Measurements from ENCODE around the gene ST8SIA1.

Gene ST8SIA1

DNA sequence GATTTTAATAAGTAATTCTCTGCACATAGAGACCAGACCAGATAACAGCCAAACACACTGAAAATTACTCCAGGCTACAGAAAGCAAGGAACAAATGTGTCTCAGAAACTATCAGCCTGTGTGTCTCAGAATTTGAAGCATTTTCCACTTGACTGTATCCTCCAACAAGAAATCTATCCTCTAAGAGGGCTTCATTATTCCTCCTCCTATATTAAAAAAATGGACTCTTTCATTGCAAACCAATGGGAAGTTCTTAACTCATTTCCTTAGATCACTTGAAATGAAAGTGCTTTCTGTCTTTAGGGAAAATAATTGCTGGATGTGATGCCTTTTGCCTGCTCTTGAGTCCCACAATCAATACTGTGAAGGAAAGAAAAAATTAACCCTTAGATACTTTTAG lies 2.3 kb downstream of the ST8SIA1 start:
- Histone ChIP-seq H3K4me1 (ENCODE audit: control extremely low read depth in 1 of 4, control insufficient read depth in 4 of 4, insufficient read depth in 4 of 4, low read length in 3 of 4) (peaks cover 4 to 38% (median 20%) of the 10 kb centered on the region in 4 experiments), H3K9me3 (ENCODE audit: control extremely low read depth in 1 of 5, control insufficient read depth in 4 of 5, insufficient read depth in 2 of 5, low read depth in 1 of 5, low read length in 4 of 5) (no peaks in the 10 kb centered on the region), H3K27ac (ENCODE audit: insufficient read depth in 1 of 2, low read depth in 1 of 2, low read length in 2 of 2, poor library complexity in 1 of 2, severe bottlenecking in 2 of 2) (no peak overlapping the region), H3K36me3 (ENCODE audit: control insufficient read depth in 4 of 4, insufficient read depth in 4 of 4, low read length in 3 of 4) (no peaks in the 10 kb centered on the region), H3K4me3 (ENCODE audit: control insufficient read depth in 1 of 7, extremely low read depth in 1 of 7, insufficient read depth in 4 of 7, low read depth in 2 of 7, low read length in 6 of 7) (no peak overlapping the region), H3K27me3 (replicated peaks in 2 of 5; ENCODE audit: control insufficient read depth in 4 of 5, insufficient read depth in 5 of 5, low read length in 4 of 5) (peaks cover 0 to 39% (median 19%) of the 10 kb centered on the region in 5 experiments)
- DNase-seq = no peak
- ChIA-PET CTCF (no interaction called here), POLR2A (no interaction called here)

DNA sequence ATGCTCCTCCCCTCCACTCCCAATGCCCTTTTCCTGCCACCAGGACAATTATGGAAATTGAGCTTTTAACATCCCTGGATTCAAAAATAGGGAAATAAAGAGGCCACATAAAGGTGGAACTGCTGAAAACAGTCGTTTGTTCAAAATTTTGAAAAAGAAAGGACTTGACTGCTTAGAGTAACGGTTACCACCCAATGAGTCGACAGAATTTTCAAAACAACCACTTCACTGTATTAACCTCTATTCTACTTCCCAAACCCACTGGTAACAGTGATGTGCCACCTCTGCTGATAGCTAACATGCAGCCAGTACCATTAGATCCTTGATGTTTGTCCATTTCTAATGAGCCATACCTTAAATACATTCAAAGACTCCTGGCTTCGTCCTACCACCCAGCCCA lies 4.9 kb downstream of the ST8SIA1 start:
- 78% methylated on average over 1 of the region's 4 CpGs for WGBS (ENCODE audit: insufficient coverage)
- Histone ChIP-seq H3K27me3 (replicated peaks in 2 of 5; ENCODE audit: control insufficient read depth in 4 of 5, insufficient read depth in 5 of 5, low read length in 4 of 5) (peaks cover 0 to 27% (median 15%) of the 10 kb centered on the region in 5 experiments), H3K4me3 (ENCODE audit: control insufficient read depth in 1 of 7, extremely low read depth in 1 of 7, insufficient read depth in 4 of 7, low read depth in 2 of 7, low read length in 6 of 7) (no peak overlapping the region), H3K36me3 (ENCODE audit: control insufficient read depth in 4 of 4, insufficient read depth in 4 of 4, low read length in 3 of 4) (no peaks in the 10 kb centered on the region), H3K4me1 (ENCODE audit: control extremely low read depth in 1 of 4, control insufficient read depth in 4 of 4, insufficient read depth in 4 of 4, low read length in 3 of 4) (peaks cover 0 to 25% (median 12%) of the 10 kb centered on the region in 4 experiments), H3K27ac (ENCODE audit: insufficient read depth in 1 of 2, low read depth in 1 of 2, low read length in 2 of 2, poor library complexity in 1 of 2, severe bottlenecking in 2 of 2) (no peak overlapping the region), H3K9me3 (ENCODE audit: control extremely low read depth in 1 of 5, control insufficient read depth in 4 of 5, insufficient read depth in 2 of 5, low read depth in 1 of 5, low read length in 4 of 5) (no peaks in the 10 kb centered on the region)
- ChIA-PET POLR2A (no interaction called here), CTCF (interaction anchor here (1.0 kb wide), 1 partner anchor 278 kb away, joined by 3 read pairs; no protein-coding TSS in a partner anchor)
- peak in 2 of 3 donors; percentile 77 to 82 for DNase-seq

DNA sequence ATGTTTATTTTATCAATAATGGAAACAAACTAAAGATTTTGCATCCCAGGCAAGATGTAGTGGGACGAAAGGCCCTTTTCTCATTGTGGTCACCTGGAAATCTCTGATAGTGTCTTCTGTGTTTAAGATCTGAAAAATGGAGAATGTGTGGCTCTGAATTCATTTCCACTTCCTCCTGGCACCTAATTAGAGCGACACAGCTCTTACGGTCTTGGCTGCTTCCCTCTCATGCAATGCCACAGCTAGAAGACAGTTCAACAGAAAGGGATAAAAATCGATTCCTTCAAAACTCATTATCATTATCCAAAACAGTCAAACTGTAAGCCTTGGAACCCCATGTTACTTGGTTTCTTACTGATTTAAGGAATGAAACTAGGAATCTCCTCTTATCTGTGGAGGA lies 9.3 kb downstream of the ST8SIA1 start:
- Histone ChIP-seq H3K4me1 (ENCODE audit: control extremely low read depth in 1 of 4, control insufficient read depth in 4 of 4, insufficient read depth in 4 of 4, low read length in 3 of 4) (peaks cover 0 to 22% (median 12%) of the 10 kb centered on the region in 4 experiments), H3K27me3 (replicated peaks in 2 of 5; ENCODE audit: control insufficient read depth in 4 of 5, insufficient read depth in 5 of 5, low read length in 4 of 5) (no peaks in the 10 kb centered on the region), H3K27ac (ENCODE audit: insufficient read depth in 1 of 2, low read depth in 1 of 2, low read length in 2 of 2, poor library complexity in 1 of 2, severe bottlenecking in 2 of 2) (no peak overlapping the region), H3K36me3 (ENCODE audit: control insufficient read depth in 4 of 4, insufficient read depth in 4 of 4, low read length in 3 of 4) (no peaks in the 10 kb centered on the region), H3K9me3 (ENCODE audit: control extremely low read depth in 1 of 5, control insufficient read depth in 4 of 5, insufficient read depth in 2 of 5, low read depth in 1 of 5, low read length in 4 of 5) (no peaks in the 10 kb centered on the region), H3K4me3 (ENCODE audit: control insufficient read depth in 1 of 7, extremely low read depth in 1 of 7, insufficient read depth in 4 of 7, low read depth in 2 of 7, low read length in 6 of 7) (no peak overlapping the region)
- DNase-seq = peak in 2 of 3 donors; percentile 33 to 53
- 13% methylated on average over 4 of the region's 4 CpGs for WGBS (ENCODE audit: insufficient coverage)
- ChIA-PET CTCF (interaction anchor here (0.7 kb wide), 1 partner anchor 10 kb away, joined by 3 read pairs; no protein-coding TSS in a partner anchor), POLR2A (no interaction called here)

DNA sequence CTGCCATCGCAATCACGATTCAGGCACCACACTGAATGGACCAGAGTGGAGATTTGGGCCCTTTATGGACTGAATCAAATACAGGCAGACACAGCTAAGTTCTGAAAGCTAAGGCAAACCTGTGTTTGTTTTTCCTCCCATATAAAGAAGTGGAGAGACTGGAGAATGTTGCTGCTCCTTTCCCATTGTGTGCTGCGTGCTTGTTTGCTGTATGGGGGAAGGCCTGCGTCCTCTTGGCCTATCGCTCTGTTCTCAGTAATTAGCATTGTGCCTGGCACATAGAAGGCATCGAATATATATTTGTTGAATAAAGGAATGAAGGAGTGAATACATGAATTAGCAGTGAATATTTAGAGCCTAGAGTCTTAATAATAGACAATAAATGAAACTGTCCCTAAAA lies 12.4 kb downstream of the ST8SIA1 start:
- POLR2A ChIA-PET = no interaction called here
- H3K27ac ChIP-seq (ENCODE audit: insufficient read depth in 1 of 2, low read depth in 1 of 2, low read length in 2 of 2, poor library complexity in 1 of 2, severe bottlenecking in 2 of 2) = no peak overlapping the region
- no peaks in the 10 kb centered on the region for H3K27me3 ChIP-seq (replicated peaks in 2 of 5; ENCODE audit: control insufficient read depth in 4 of 5, insufficient read depth in 5 of 5, low read length in 4 of 5)
- no peaks in the 10 kb centered on the region for H3K9me3 ChIP-seq (ENCODE audit: control extremely low read depth in 1 of 5, control insufficient read depth in 4 of 5, insufficient read depth in 2 of 5, low read depth in 1 of 5, low read length in 4 of 5)
- H3K36me3 ChIP-seq (ENCODE audit: control insufficient read depth in 4 of 4, insufficient read depth in 4 of 4, low read length in 3 of 4) = no peaks in the 10 kb centered on the region
- H3K4me1 ChIP-seq (ENCODE audit: control extremely low read depth in 1 of 4, control insufficient read depth in 4 of 4, insufficient read depth in 4 of 4, low read length in 3 of 4) = peaks cover 0 to 17% (median 11%) of the 10 kb centered on the region in 4 experiments
- WGBS (ENCODE audit: insufficient coverage) = 97% methylated on average over 5 of the region's 6 CpGs
- CTCF ChIA-PET = no interaction called here
- no peak overlapping the region for H3K4me3 ChIP-seq (ENCODE audit: control insufficient read depth in 1 of 7, extremely low read depth in 1 of 7, insufficient read depth in 4 of 7, low read depth in 2 of 7, low read length in 6 of 7)
- no peak for DNase-seq

DNA sequence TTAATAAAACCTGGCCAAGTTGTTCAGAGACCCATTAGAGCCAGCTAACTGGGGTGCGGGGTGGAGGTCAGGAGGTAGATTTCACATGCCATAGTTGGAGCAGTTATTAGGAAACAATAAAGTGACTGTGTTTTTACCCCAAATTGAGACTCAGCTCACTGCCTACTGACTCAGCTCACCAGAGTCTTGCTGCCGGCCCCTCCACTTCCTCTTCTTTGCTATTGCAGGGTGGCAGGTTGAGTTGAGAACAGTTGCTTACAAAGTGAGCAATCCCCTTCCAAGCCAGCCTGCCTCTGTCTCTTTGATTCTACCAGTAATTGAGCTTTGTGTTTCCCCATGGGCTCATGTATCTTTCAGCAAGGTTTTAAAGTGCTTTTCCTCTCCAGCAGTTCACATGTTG lies 12.9 kb downstream of the ST8SIA1 start:
- ChIA-PET CTCF (no interaction called here), POLR2A (no interaction called here)
- H3K9me3 ChIP-seq (ENCODE audit: control extremely low read depth in 1 of 5, control insufficient read depth in 4 of 5, insufficient read depth in 2 of 5, low read depth in 1 of 5, low read length in 4 of 5) = no peaks in the 10 kb centered on the region
- no peak overlapping the region for H3K4me3 ChIP-seq (ENCODE audit: control insufficient read depth in 1 of 7, extremely low read depth in 1 of 7, insufficient read depth in 4 of 7, low read depth in 2 of 7, low read length in 6 of 7)
- peaks cover 0 to 17% (median 11%) of the 10 kb centered on the region in 4 experiments for H3K4me1 ChIP-seq (ENCODE audit: control extremely low read depth in 1 of 4, control insufficient read depth in 4 of 4, insufficient read depth in 4 of 4, low read length in 3 of 4)
- WGBS (ENCODE audit: insufficient coverage) = 0% methylated on average over 2 of the region's 2 CpGs
- no peaks in the 10 kb centered on the region for H3K27me3 ChIP-seq (replicated peaks in 2 of 5; ENCODE audit: control insufficient read depth in 4 of 5, insufficient read depth in 5 of 5, low read length in 4 of 5)
- no peak overlapping the region for H3K27ac ChIP-seq (ENCODE audit: insufficient read depth in 1 of 2, low read depth in 1 of 2, low read length in 2 of 2, poor library complexity in 1 of 2, severe bottlenecking in 2 of 2)
- H3K36me3 ChIP-seq (ENCODE audit: control insufficient read depth in 4 of 4, insufficient read depth in 4 of 4, low read length in 3 of 4) = no peaks in the 10 kb centered on the region
- DNase-seq = peak; percentile 40 to 90 (median 87)

DNA sequence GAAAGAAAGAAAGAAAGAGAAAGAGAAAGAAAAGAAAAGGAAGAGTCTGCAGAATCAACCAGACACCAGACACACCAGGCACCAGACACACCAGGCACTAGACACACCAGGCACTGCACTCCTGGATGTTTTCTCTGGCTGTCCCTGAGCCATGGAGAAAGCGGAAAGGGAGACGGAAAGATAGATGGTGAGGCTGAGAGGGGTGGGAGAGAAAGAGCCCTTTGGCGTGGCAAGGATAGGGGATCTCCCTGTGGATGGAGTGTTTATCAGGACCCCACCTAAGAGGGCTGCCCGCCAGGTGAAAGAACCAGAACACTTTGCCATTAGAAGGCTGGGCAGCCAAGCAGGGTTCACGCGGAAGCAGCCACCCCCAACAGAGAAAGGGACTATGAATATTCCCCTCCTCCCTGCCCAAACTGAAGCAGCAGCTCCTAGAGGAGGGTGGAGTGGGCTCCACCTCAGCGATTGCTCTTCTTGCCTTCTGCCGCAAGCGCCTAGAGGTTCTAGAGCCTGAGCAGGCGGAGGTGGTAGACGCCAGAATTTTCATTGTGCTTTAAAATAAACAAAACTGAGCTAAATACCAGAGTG lies 13.4 kb downstream of the ST8SIA1 start:
- 83% methylated on average over 8 of the region's 11 CpGs for WGBS (ENCODE audit: insufficient coverage)

DNA sequence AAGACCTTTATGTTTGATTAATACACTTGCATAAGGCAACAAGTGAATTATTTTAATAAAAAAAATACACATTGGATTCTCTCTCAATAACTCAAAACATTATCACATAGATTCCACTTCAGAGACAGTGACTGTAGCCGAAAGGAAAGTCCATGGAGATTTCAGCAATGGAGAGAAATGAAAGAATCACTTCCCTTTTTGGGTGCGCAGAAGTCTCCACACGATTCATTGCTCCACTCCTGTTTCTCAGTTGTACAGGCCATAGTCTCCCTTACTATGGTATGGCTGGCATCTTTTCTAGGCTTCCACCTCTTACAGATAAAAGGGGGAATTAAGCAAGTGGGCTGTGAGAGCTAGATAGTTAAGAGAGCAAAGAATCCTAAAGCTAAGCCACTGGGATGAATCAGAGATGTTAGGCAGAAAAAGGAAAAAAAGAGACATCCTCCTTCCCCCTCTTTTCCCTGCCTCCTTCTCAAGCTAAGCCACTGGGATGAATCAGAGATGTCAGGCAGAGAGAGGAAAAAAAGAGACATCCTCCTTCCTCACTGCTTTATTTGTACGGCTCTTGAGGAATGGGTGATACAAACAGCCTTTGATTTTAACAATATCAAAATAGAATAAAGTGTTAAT lies 16.3 kb downstream of the ST8SIA1 start:
- WGBS (ENCODE audit: insufficient coverage) = 80% methylated on average over 3 of the region's 4 CpGs
- CTCF ChIA-PET = interaction anchor here (0.6 to 1.5 kb wide), 2 partner anchors 13 to 148 kb away, joined by 3 read pairs; no protein-coding TSS in a partner anchor

More for the DNA sequence above, 13.4 kb downstream of the ST8SIA1 start:
- no peaks in the 10 kb centered on the region for H3K27me3 ChIP-seq (replicated peaks in 2 of 5; ENCODE audit: control insufficient read depth in 4 of 5, insufficient read depth in 5 of 5, low read length in 4 of 5)
- POLR2A ChIA-PET = interaction anchor here (0.7 kb wide), 1 partner anchor 39 kb away, joined by 5 read pairs; no protein-coding TSS in a partner anchor
- no peak for DNase-seq
- CTCF ChIA-PET = interaction anchor here (0.5 kb wide), 1 partner anchor 18 kb away, joined by 5 read pairs; no protein-coding TSS in a partner anchor
- H3K9me3 ChIP-seq (ENCODE audit: control extremely low read depth in 1 of 5, control insufficient read depth in 4 of 5, insufficient read depth in 2 of 5, low read depth in 1 of 5, low read length in 4 of 5) = no peaks in the 10 kb centered on the region
- no peak overlapping the region for H3K4me3 ChIP-seq (ENCODE audit: control insufficient read depth in 1 of 7, extremely low read depth in 1 of 7, insufficient read depth in 4 of 7, low read depth in 2 of 7, low read length in 6 of 7)
- H3K36me3 ChIP-seq (ENCODE audit: control insufficient read depth in 4 of 4, insufficient read depth in 4 of 4, low read length in 3 of 4) = no peaks in the 10 kb centered on the region
- peaks cover 0 to 17% (median 11%) of the 10 kb centered on the region in 4 experiments for H3K4me1 ChIP-seq (ENCODE audit: control extremely low read depth in 1 of 4, control insufficient read depth in 4 of 4, insufficient read depth in 4 of 4, low read length in 3 of 4)
- H3K27ac ChIP-seq (ENCODE audit: insufficient read depth in 1 of 2, low read depth in 1 of 2, low read length in 2 of 2, poor library complexity in 1 of 2, severe bottlenecking in 2 of 2) = no peak overlapping the region

More for the DNA sequence above, 16.3 kb downstream of the ST8SIA1 start:
- POLR2A ChIA-PET = no interaction called here
- Histone ChIP-seq H3K27ac (ENCODE audit: insufficient read depth in 1 of 2, low read depth in 1 of 2, low read length in 2 of 2, poor library complexity in 1 of 2, severe bottlenecking in 2 of 2) (no peak overlapping the region), H3K36me3 (ENCODE audit: control insufficient read depth in 4 of 4, insufficient read depth in 4 of 4, low read length in 3 of 4) (no peaks in the 10 kb centered on the region), H3K4me1 (ENCODE audit: control extremely low read depth in 1 of 4, control insufficient read depth in 4 of 4, insufficient read depth in 4 of 4, low read length in 3 of 4) (peaks cover 0 to 17% (median 11%) of the 10 kb centered on the region in 4 experiments), H3K9me3 (ENCODE audit: control extremely low read depth in 1 of 5, control insufficient read depth in 4 of 5, insufficient read depth in 2 of 5, low read depth in 1 of 5, low read length in 4 of 5) (no peaks in the 10 kb centered on the region), H3K4me3 (ENCODE audit: control insufficient read depth in 1 of 7, extremely low read depth in 1 of 7, insufficient read depth in 4 of 7, low read depth in 2 of 7, low read length in 6 of 7) (no peak overlapping the region), H3K27me3 (replicated peaks in 2 of 5; ENCODE audit: control insufficient read depth in 4 of 5, insufficient read depth in 5 of 5, low read length in 4 of 5) (no peaks in the 10 kb centered on the region)
- no peak for DNase-seq
